ENCODE data around the gene ENTHD1. TPM values are rescaled to one million over a fixed set of nuclear protein-coding genes. Genes with fewer than 3 reads are reported as not detected.

ENTHD1 gene
- total RNA-seq, 1 donor, result not detected

GRCh38 chr22:39932918-39933649 lies 39.5 kb upstream of the ENTHD1 start:
- DNase-seq (ENCODE audit: low read depth), result peak; percentile 7
- peak; percentile 56 for TF ChIP-seq CTCF (IDR thresholded peaks at IDR 0.05; ENCODE audit: insufficient read depth, low read length)
- H3K4me3 ChIP-seq (ENCODE audit: low read depth, low read length), result no peak overlapping the region

GRCh38 chr22:39932166-39932565 lies 38.6 kb upstream of the ENTHD1 start:
- no peak overlapping the region for H3K4me3 ChIP-seq (ENCODE audit: low read depth, low read length)
- DNase-seq (ENCODE audit: low read depth), result no peak
- TF ChIP-seq CTCF (IDR thresholded peaks at IDR 0.05; ENCODE audit: insufficient read depth, low read length), result no peak

GRCh38 chr22:39931251-39931650 lies 37.7 kb upstream of the ENTHD1 start:
- H3K4me3 ChIP-seq (ENCODE audit: low read depth, low read length), result no peak overlapping the region
- no peak for DNase-seq (ENCODE audit: low read depth)
- no peak for TF ChIP-seq CTCF (IDR thresholded peaks at IDR 0.05; ENCODE audit: insufficient read depth, low read length)

- H3K4me3 ChIP-seq (ENCODE audit: low read depth, low read length), result no peak overlapping the region
- no peak for DNase-seq (ENCODE audit: low read depth)
- TF ChIP-seq CTCF (IDR thresholded peaks at IDR 0.05; ENCODE audit: insufficient read depth, low read length), result no peak
Measured at GRCh38 chr22:39928536-39929520, 35.3 kb upstream of the ENTHD1 start.

GRCh38 chr22:39927544-39927943 lies 34.0 kb upstream of the ENTHD1 start:
- H3K4me3 ChIP-seq (ENCODE audit: low read depth, low read length), result no peak overlapping the region
- peak; percentile 10 for TF ChIP-seq CTCF (IDR thresholded peaks at IDR 0.05; ENCODE audit: insufficient read depth, low read length)
- no peak for DNase-seq (ENCODE audit: low read depth)

- H3K4me3 ChIP-seq (ENCODE audit: low read depth, low read length), result no peak overlapping the region
- DNase-seq (ENCODE audit: low read depth), result no peak
- no peak for TF ChIP-seq CTCF (IDR thresholded peaks at IDR 0.05; ENCODE audit: insufficient read depth, low read length)
Measured at GRCh38 chr22:39926753-39927152, 33.2 kb upstream of the ENTHD1 start.

Data from fibroblast of the aortic adventitia (primary cell).